GM10248 (cell line): ENCODE measurements around the gene CAPN9.

Source experiments
- CTCF ChIA-PET: fragments of 300-600 bp; sonication (Branson Sonifier 250); formaldehyde crosslinking; extraction: SDS; loops from one replicate; lab custom pipeline; 2021; ENCODE audit warnings: antibody characterized with exemption; lab: Yijun Ruan, JAX
- POLR2A ChIA-PET: fragments of 350-650 bp; sonication (Branson Sonifier 250); formaldehyde crosslinking; extraction: SDS; loops from one replicate; lab custom pipeline; 2020; ENCODE audit warnings: antibody characterized with exemption; lab: Yijun Ruan, JAX
- DNase-seq: peaks from one replicate; pipeline ENCODE4 v3.0.0; 2012; ENCODE audit errors: extremely low spot score
- CTCF ChIP-seq: IDR thresholded peaks from 2 replicates; pipeline ENCODE4 v1.5.1; 2012; ENCODE audit warnings: mild to moderate bottlenecking, low read depth; ENCODE audit errors: extremely low read depth, missing control alignments, control extremely low read depth

Gene CAPN9

GRCh38 chr1:230737622-230738262 lies 9.4 kb upstream of the CAPN9 start:
- DNase-seq: no peak
- TF ChIP-seq CTCF: no peak
- POLR2A ChIA-PET: no interaction called here

DNA sequence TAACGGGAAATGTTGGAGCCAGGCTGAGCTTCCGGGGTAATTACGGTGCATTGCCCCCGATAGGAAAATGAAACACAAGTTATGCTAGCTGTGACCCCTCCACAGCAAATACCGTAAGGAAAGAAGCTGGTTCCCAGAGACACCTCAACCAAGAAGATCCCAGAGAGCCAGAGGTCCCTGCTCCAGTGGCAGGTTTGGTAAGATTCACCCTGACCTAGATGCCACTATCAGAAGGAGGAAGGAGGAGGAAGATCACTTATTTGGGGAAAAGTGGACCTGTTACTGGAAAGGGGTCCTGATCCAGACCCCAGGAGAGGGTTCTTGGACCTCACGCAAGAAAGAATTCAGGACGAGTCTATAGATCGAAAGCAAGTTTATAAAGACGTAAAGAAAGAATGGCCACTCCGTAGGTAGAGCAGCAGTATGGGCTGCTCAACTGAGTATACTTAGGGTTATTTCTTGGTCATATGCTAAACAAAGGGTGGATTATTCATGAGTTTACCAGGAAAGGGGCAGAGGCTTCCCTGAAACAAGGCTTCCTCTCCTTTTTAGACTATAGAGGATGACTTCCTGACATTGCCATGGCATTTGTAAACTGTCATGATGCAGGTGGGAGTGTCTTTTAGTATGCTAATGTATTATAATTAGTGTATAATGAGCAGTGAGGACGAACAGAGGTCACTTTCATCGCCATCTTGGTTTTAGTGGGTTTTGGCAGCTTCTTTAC lies 7.5 kb upstream of the CAPN9 start:
- ChIA-PET POLR2A (no interaction called here), CTCF (no interaction called here)
- no peak for TF ChIP-seq CTCF
- DNase-seq: no peak

More at GRCh38 chr1:230737622-230738262, 9.4 kb upstream of the CAPN9 start:
- CTCF ChIA-PET: no interaction called here

GRCh38 chr1:230743899-230744298 lies 3.3 kb upstream of the CAPN9 start:
- TF ChIP-seq CTCF: no peak
- no peak for DNase-seq
- ChIA-PET CTCF (no interaction called here), POLR2A (no interaction called here)

DNA sequence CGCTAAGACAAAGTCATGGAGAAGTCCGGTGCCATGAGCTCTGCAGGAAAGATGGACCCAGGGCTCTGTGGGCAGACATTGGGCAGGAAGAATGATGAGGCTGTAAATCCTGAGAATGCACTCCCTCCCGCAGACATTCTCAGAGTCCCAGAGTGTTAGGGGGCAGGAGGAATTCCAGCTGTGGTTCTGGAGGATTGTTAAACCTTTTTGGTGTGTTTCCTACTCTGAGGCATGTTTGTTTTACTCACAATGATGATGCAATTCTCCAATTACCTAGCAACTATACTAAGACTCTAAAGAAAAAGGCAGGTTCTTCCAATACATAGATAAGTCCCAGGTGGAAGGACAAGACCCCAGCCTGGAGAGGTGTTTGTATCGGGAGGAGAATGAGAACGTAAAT lies 2.8 kb upstream of the CAPN9 start:
- TF ChIP-seq CTCF: no peak
- no peak for DNase-seq
- POLR2A ChIA-PET: no interaction called here
- CTCF ChIA-PET: no interaction called here

- POLR2A ChIA-PET: no interaction called here
- TF ChIP-seq CTCF: no peak
- no peak for DNase-seq
- CTCF ChIA-PET: no interaction called here
Observed at GRCh38 chr1:230745071-230745470, 2.1 kb upstream of the CAPN9 start.

- TF ChIP-seq CTCF: no peak
- POLR2A ChIA-PET: no interaction called here
- CTCF ChIA-PET: no interaction called here
- no peak for DNase-seq
Observed at GRCh38 chr1:230746617-230747016, 571 bp upstream of the CAPN9 start.
